ENCODE data around the gene NET1.

Gene NET1

GRCh38 chr10:5443429-5443828 is 31.1 kb downstream of the NET1 start:
- no peak for DNase-seq

- DNase-seq: no peak
These were observed 32.6 kb downstream of the NET1 start for GRCh38 chr10:5445006-5445405.

GRCh38 chr10:5446390-5446926 is 34.1 kb downstream of the NET1 start:
- DNase-seq: peak; percentile 70 to 71

GRCh38 chr10:5447056-5447455 is 34.7 kb downstream of the NET1 start:
- DNase-seq: no peak

GRCh38 chr10:5447611-5448071 is 35.3 kb downstream of the NET1 start:
- DNase-seq: no peak

GRCh38 chr10:5448333-5449001 is 36.1 kb downstream of the NET1 start:
- no peak for DNase-seq

- DNase-seq: no peak
These were observed 36.9 kb downstream of the NET1 start for GRCh38 chr10:5449227-5449626.

- no peak for DNase-seq
These were observed 37.5 kb downstream of the NET1 start for GRCh38 chr10:5449823-5450222.

GRCh38 chr10:5450605-5451384 is 38.4 kb downstream of the NET1 start:
- DNase-seq: no peak

GRCh38 chr10:5453749-5454489 is 41.6 kb downstream of the NET1 start:
- DNase-seq: no peak

GRCh38 chr10:5456563-5456962 is 44.2 kb downstream of the NET1 start:
- no peak for DNase-seq

GRCh38 chr10:5457741-5458140 is 45.4 kb downstream of the NET1 start:
- no peak for DNase-seq

GRCh38 chr10:5458425-5458824 is 46.1 kb downstream of the NET1 start:
- DNase-seq: no peak

- DNase-seq: no peak
These were observed 46.8 kb downstream of the NET1 start for GRCh38 chr10:5458949-5459747.

GRCh38 chr10:5460468-5461202 is 48.3 kb downstream of the NET1 start:
- no peak for DNase-seq

- DNase-seq: no peak
These were observed 48.8 kb downstream of the NET1 start for GRCh38 chr10:5461203-5461588.

GRCh38 chr10:5461914-5462840 is 49.8 kb downstream of the NET1 start:
- no peak for DNase-seq

- DNase-seq: no peak
These were observed 50.5 kb downstream of the NET1 start for GRCh38 chr10:5462841-5463293.

GRCh38 chr10:5464546-5464945 is 52.2 kb downstream of the NET1 start:
- DNase-seq: no peak

- no peak for DNase-seq
These were observed 53.7 kb downstream of the NET1 start for GRCh38 chr10:5465976-5466450.
